Measurements from ENCODE around the gene GTPBP1. TPM values are rescaled to one million over a fixed set of nuclear protein-coding genes. Genes with fewer than 3 reads are reported as not detected.

Gene GTPBP1
- total and polyA plus RNA-seq, 7 donors: 15.0 to 59.1 (median 26.8) TPM

- no peak for TF ChIP-seq CTCF (IDR thresholded peaks at IDR 0.05)
- no peak for TF ChIP-seq EP300 (IDR thresholded peaks at IDR 0.05)
- TF ChIP-seq POLR2A (IDR thresholded peaks at IDR 0.05): no peak
- no peak for TF ChIP-seq POLR2AphosphoS5 (IDR thresholded peaks at IDR 0.05)
- intact Hi-C loops (cut with DNase I): no loop called here
- WGBS, 2 donors: 91 to 93% methylated on average over 6 of the region's 6 CpGs
- H3K4me1 ChIP-seq: no peaks in the 10 kb centered on the region
- H3K9me3 ChIP-seq: no peaks in the 10 kb centered on the region
- no peak overlapping the region for H3K27ac ChIP-seq
- no peaks in the 10 kb centered on the region for H3K27me3 ChIP-seq
- H3K4me3 ChIP-seq: no peak overlapping the region
- DNase-seq: no peak
- peaks cover 91 to 100% (median 94%) of the 10 kb centered on the region in 4 donors for H3K36me3 ChIP-seq
Measured at GRCh38 chr22:38744981-38745380, 39.2 kb downstream of the GTPBP1 start.

GRCh38 chr22:38745676-38746460 lies 40.1 kb downstream of the GTPBP1 start:
- no peaks in the 10 kb centered on the region for H3K9me3 ChIP-seq
- no peak for DNase-seq
- 65 to 86% methylated on average over 14 of the region's 14 CpGs for WGBS, 2 donors
- H3K36me3 ChIP-seq: peaks cover 91 to 100% (median 94%) of the 10 kb centered on the region in 4 donors
- H3K27ac ChIP-seq: no peak overlapping the region
- intact Hi-C loops (cut with DNase I): no loop called here
- H3K27me3 ChIP-seq: no peaks in the 10 kb centered on the region
- peaks cover 0 to 2% (median 0%) of the 10 kb centered on the region in 4 donors for H3K4me1 ChIP-seq
- H3K4me3 ChIP-seq: no peak overlapping the region
- TF ChIP-seq POLR2A (IDR thresholded peaks at IDR 0.05) (no peak), EP300 (IDR thresholded peaks at IDR 0.05) (no peak), CTCF (IDR thresholded peaks at IDR 0.05) (no peak), POLR2AphosphoS5 (IDR thresholded peaks at IDR 0.05) (no peak)

GRCh38 chr22:38748487-38749136 lies 42.9 kb downstream of the GTPBP1 start:
- peaks cover 0 to 15% (median 7%) of the 10 kb centered on the region in 4 donors for H3K4me1 ChIP-seq
- H3K27ac ChIP-seq: no peak overlapping the region
- no peaks in the 10 kb centered on the region for H3K9me3 ChIP-seq
- no peak overlapping the region for H3K4me3 ChIP-seq
- H3K36me3 ChIP-seq: peaks cover 86 to 93% (median 87%) of the 10 kb centered on the region in 4 donors
- TF ChIP-seq CTCF (IDR thresholded peaks at IDR 0.05): no peak
- no peak for DNase-seq
- no peaks in the 10 kb centered on the region for H3K27me3 ChIP-seq
- WGBS, 2 donors: 89 to 90% methylated on average over 14 of the region's 14 CpGs
- intact Hi-C loops (cut with DNase I): no loop called here

GRCh38 chr22:38750104-38750503 lies 44.4 kb downstream of the GTPBP1 start:
- intact Hi-C loops (cut with DNase I): no loop called here
- Histone ChIP-seq H3K36me3 (peaks cover 71 to 78% (median 74%) of the 10 kb centered on the region in 4 donors), H3K27me3 (no peaks in the 10 kb centered on the region), H3K4me3 (no peak overlapping the region), H3K9me3 (no peaks in the 10 kb centered on the region), H3K27ac (no peak overlapping the region), H3K4me1 (peaks cover 0 to 27% (median 16%) of the 10 kb centered on the region in 4 donors)
- TF ChIP-seq POLR2A (IDR thresholded peaks at IDR 0.05): no peak
- no peak for TF ChIP-seq POLR2AphosphoS5 (IDR thresholded peaks at IDR 0.05)
- no peak for TF ChIP-seq CTCF (IDR thresholded peaks at IDR 0.05)
- TF ChIP-seq EP300 (IDR thresholded peaks at IDR 0.05): no peak
- no peak for DNase-seq
- WGBS, 2 donors: 94 to 96% methylated on average over 14 of the region's 14 CpGs
